GM13977 (cell line): ENCODE results near the gene ITGB7.
"Not testable (repeated sequence)": the region's sequence is repeated elsewhere in the genome, so short reads cannot be mapped to it uniquely, and the experiment has no call there.

ENCODE experiments used
- DNase-seq: peaks from one replicate; pipeline ENCODE4 v3.0.0; 2012; ENCODE audit warnings: low spot score
- CTCF ChIP-seq: IDR thresholded peaks from 2 replicates; pipeline ENCODE4 v1.5.1; 2012; ENCODE audit warnings: mild to moderate bottlenecking, control low read depth; ENCODE audit not compliant: insufficient read depth; ENCODE audit errors: extremely low read depth, missing control alignments
- in situ Hi-C: fragments of 300-500 bp; cut with MboI; formaldehyde crosslinking; loops from one replicate; pipeline ENCODE4 v1.12.0; 2022; ENCODE audit warnings: low sequenced_read_pairs, low pct_unique_long_range_greater_than_20kb, mixed read lengths, inconsistent platforms; ENCODE audit not compliant: unreplicated experiment

The ITGB7 gene

GRCh38 chr12:53179687-53180219, 27.3 kb downstream of the ITGB7 start:
- no peak for TF ChIP-seq CTCF
- DNase-seq: no peak
- in situ Hi-C loops: no loop called here

GRCh38 chr12:53178803-53179202, 28.2 kb downstream of the ITGB7 start:
- DNase-seq, in situ Hi-C loops: not testable (repeated sequence)

GRCh38 chr12:53177447-53177846, 29.6 kb downstream of the ITGB7 start:
- in situ Hi-C loops, DNase-seq: not testable (repeated sequence)

GRCh38 chr12:53176750-53177149, 30.3 kb downstream of the ITGB7 start:
- no peak for DNase-seq
- in situ Hi-C loops: no loop called here
- TF ChIP-seq CTCF: no peak

GRCh38 chr12:53174881-53175491, 32.1 kb downstream of the ITGB7 start:
- no peak for DNase-seq
- in situ Hi-C loops: no loop called here
- peak; percentile 2 for TF ChIP-seq CTCF

GRCh38 chr12:53173085-53173715, 33.9 kb downstream of the ITGB7 start:
- DNase-seq: no peak
- in situ Hi-C loops: no loop called here
- TF ChIP-seq CTCF: no peak

- no peak for TF ChIP-seq CTCF
- in situ Hi-C loops: no loop called here
- DNase-seq: no peak
Measured at GRCh38 chr12:53172352-53172751, 34.7 kb downstream of the ITGB7 start.
